HCT116 (cell line): Measurements from ENCODE around the gene LRRD1. TPM values are rescaled to one million over a fixed set of nuclear protein-coding genes. Genes with fewer than 3 reads are reported as not detected.

Source experiments
- ATAC-seq: fragments of 200-7000 bp; cut with Tn5 transposase; 2 replicates; pipeline ENCODE4 v1.9.1; 2020; ENCODE audit warnings: mild to moderate bottlenecking, moderate library complexity
- BruUV-seq: library from RNA; stranded (reverse); fragments of 400-500 nt; replicated peaks from 2 replicates; lab custom pipeline; 2021; lab: Mats Ljungman, UMichigan
- CTCF ChIA-PET: fragments of 300-600 bp; sonication (Branson Sonifier 250); formaldehyde crosslinking; loops from one replicate; lab custom pipeline; 2021; ENCODE audit warnings: antibody characterized with exemption; lab: Charles Lee
- POLR2A ChIA-PET: fragments of 300-600, 350-600 bp; sonication (Branson Sonifier 250); formaldehyde crosslinking; loops from one replicate; lab custom pipeline; 2021; ENCODE audit warnings: antibody characterized with exemption; lab: Charles Lee
- RAD21 ChIA-PET, 2 experiments: fragments of 300-600 bp; sonication (Branson Sonifier 250); formaldehyde crosslinking; loops; one replicate each; lab custom pipeline; 2023; ENCODE audit warnings: low total read pairs in 2 of 2; ENCODE audit not compliant: uncharacterized antibody in 2 of 2, unreplicated experiment in 2 of 2, low non-redundant PET in 1 of 2; lab: Charles Lee
- DNase-seq: peaks from one replicate; pipeline ENCODE4 v3.0.0-alpha.2; 2010; ENCODE audit warnings: low read depth, low spot score
- H2AFZ ChIP-seq: fragments of 200-600 bp; shearing (Covaris generic), sonication (generic); 2 replicates; pipeline ENCODE4 v1.6.1; 2017; ENCODE audit warnings: low read depth, mixed run types, mixed read lengths, antibody characterized with exemption, low read length; ENCODE audit not compliant: poor library complexity, severe bottlenecking
- H3K27ac ChIP-seq: 2 replicates; pipeline ENCODE4 v1.5.1; 2012; ENCODE audit warnings: low read depth, low read length
- H3K27me3 ChIP-seq: fragments of 200-600 bp; sonication (generic); 2 replicates; pipeline ENCODE4 v1.6.1; 2016; ENCODE audit warnings: mixed run types, low read length, mixed read lengths; ENCODE audit not compliant: insufficient read depth
- H3K36me3 ChIP-seq, 2 experiments: fragments of 200-500 bp in 1 of 2; fragments of 200-600 bp in 1 of 2; sonication (Bioruptor generic) in 1 of 2; sonication (generic) in 1 of 2; 2 replicates each; pipeline versions ENCODE4 v1.5.1 to v1.6.1; 2014 to 2016; ENCODE audit warnings: low read length in 2 of 2, inconsistent platforms in 1 of 2, mixed read lengths in 1 of 2, mixed run types in 1 of 2; ENCODE audit not compliant: insufficient read depth in 2 of 2, control insufficient read depth in 1 of 2
- H3K4me1 ChIP-seq, 2 experiments: fragments of 200-600 bp in 1 of 2; sonication (generic) in 1 of 2; 2 replicates each; pipeline versions ENCODE4 v1.5.1 to v1.6.1; 2012 to 2017; ENCODE audit warnings: low read length in 2 of 2, inconsistent platforms in 1 of 2, mild to moderate bottlenecking in 1 of 2, mixed read lengths in 1 of 2, mixed run types in 1 of 2, moderate library complexity in 1 of 2; ENCODE audit not compliant: insufficient read depth in 2 of 2, control insufficient read depth in 1 of 2
- H3K4me2 ChIP-seq: fragments of 200-600 bp; sonication (generic); 2 replicates; pipeline ENCODE4 v1.6.1; 2017; ENCODE audit warnings: mixed run types, low read length, mixed read lengths
- H3K4me3 ChIP-seq, 2 experiments: fragments of 200-600 bp in 1 of 2; sonication (generic) in 1 of 2; replicated peaks in 1 of 2; 2 replicates each; pipeline ENCODE4 v1.5.1; 2011 to 2016; ENCODE audit warnings: low read length in 2 of 2, control low read depth in 1 of 2, low read depth in 1 of 2, mild to moderate bottlenecking in 1 of 2, mixed read lengths in 1 of 2, mixed run types in 1 of 2
- H3K79me2 ChIP-seq: fragments of 200-600 bp; sonication (generic); 2 replicates; pipeline ENCODE4 v1.6.1; 2017; ENCODE audit warnings: mild to moderate bottlenecking, mixed run types, low read length, moderate library complexity, mixed read lengths; ENCODE audit not compliant: insufficient read depth
- H3K9ac ChIP-seq: fragments of 200-600 bp; sonication (generic); 2 replicates; pipeline ENCODE4 v1.6.1; 2016; ENCODE audit warnings: low read length, mixed read lengths
- H3K9me2 ChIP-seq: fragments of 200-600 bp; sonication (generic), shearing (Covaris generic); 2 replicates; pipeline ENCODE4 v1.6.1; 2017; ENCODE audit warnings: mixed run types, mild to moderate bottlenecking, moderate library complexity; ENCODE audit not compliant: insufficient read depth
- H3K9me3 ChIP-seq, 2 experiments: fragments of 200-500 bp in 1 of 2; fragments of 200-600 bp in 1 of 2; sonication (Bioruptor generic) in 1 of 2; sonication (generic) in 1 of 2; 2 replicates each; pipeline ENCODE4 v1.6.1; 2014 to 2017; ENCODE audit warnings: low read length in 2 of 2, mixed read lengths in 2 of 2, inconsistent platforms in 1 of 2, low read depth in 1 of 2, mild to moderate bottlenecking in 1 of 2, mixed run types in 1 of 2, moderate library complexity in 1 of 2; ENCODE audit not compliant: control insufficient read depth in 1 of 2, insufficient read depth in 1 of 2
- H4K20me1 ChIP-seq: fragments of 200-600 bp; sonication (generic), shearing (Covaris generic); 2 replicates; pipeline ENCODE4 v1.6.1; 2017; ENCODE audit warnings: mixed run types, mild to moderate bottlenecking, moderate library complexity; ENCODE audit not compliant: insufficient read depth
- CEBPB ChIP-seq: IDR thresholded peaks from 2 replicates; pipeline ENCODE4 v1.6.1; 2012; ENCODE audit warnings: low read depth
- CTCF ChIP-seq, 3 experiments: fragments of 200-600 bp in 1 of 3; sonication (generic) in 1 of 3; IDR thresholded peaks in 2 of 3; conservative IDR thresholded peaks in 1 of 3; 2 replicates each; pipeline ENCODE4 v1.5.1; 2012 to 2017; ENCODE audit warnings: low read depth in 2 of 3, low read length in 2 of 3, antibody characterized with exemption in 1 of 3, borderline replicate concordance in 1 of 3, control low read depth in 1 of 3, mild to moderate bottlenecking in 1 of 3, mixed read lengths in 1 of 3, mixed run types in 1 of 3, moderate library complexity in 1 of 3; ENCODE audit not compliant: insufficient read depth in 1 of 3
- EGR1 ChIP-seq: IDR thresholded peaks from 2 replicates; pipeline ENCODE4 v1.6.1; 2012; ENCODE audit warnings: low read depth
- ELF1 ChIP-seq: IDR thresholded peaks from 2 replicates; pipeline ENCODE4 v1.6.1; 2012; ENCODE audit warnings: low read depth, borderline replicate concordance
- EZH2phosphoT487 ChIP-seq: fragments of 200-600 bp; IDR thresholded peaks from 2 replicates; pipeline ENCODE4 v1.6.1; 2018; ENCODE audit warnings: antibody characterized with exemption, borderline replicate concordance
- FOSL1 ChIP-seq: IDR thresholded peaks from 2 replicates; pipeline ENCODE4 v1.6.1; 2012; ENCODE audit warnings: low read depth
- JUND ChIP-seq: IDR thresholded peaks from 2 replicates; pipeline ENCODE4 v1.6.1; 2012
- POLR2A ChIP-seq: IDR thresholded peaks from 2 replicates; pipeline ENCODE4 v1.7.0; 2011; ENCODE audit warnings: borderline replicate concordance; ENCODE audit not compliant: insufficient read depth, insufficient read length; ENCODE audit errors: extremely low read depth
- POLR2AphosphoS5 ChIP-seq: IDR thresholded peaks from 2 replicates; pipeline ENCODE4 v1.6.1; 2011; ENCODE audit warnings: mild to moderate bottlenecking, low read depth, low read length, moderate library complexity
- RAD21 ChIP-seq: IDR thresholded peaks from 2 replicates; pipeline ENCODE4 v1.6.1; 2012; ENCODE audit warnings: low read depth, mild to moderate bottlenecking
- SP1 ChIP-seq: IDR thresholded peaks from 2 replicates; pipeline ENCODE4 v1.6.1; 2012; ENCODE audit warnings: low read depth
- SRF ChIP-seq: IDR thresholded peaks from 2 replicates; pipeline ENCODE4 v1.6.1; 2012; ENCODE audit warnings: low read depth
- TCF7L2 ChIP-seq: IDR thresholded peaks from 2 replicates; pipeline ENCODE4 v1.7.0; 2011; ENCODE audit warnings: borderline replicate concordance, inconsistent platforms; ENCODE audit not compliant: insufficient read depth, insufficient read length; ENCODE audit errors: extremely low read depth
- ZFX ChIP-seq: fragments of 450-650 bp; IDR thresholded peaks from 2 replicates; pipeline ENCODE4 v1.6.1; 2017
- ZNF274 ChIP-seq: fragments of 200-500 bp; sonication (Bioruptor generic); IDR thresholded peaks from 2 replicates; pipeline ENCODE4 v1.6.1; 2014; ENCODE audit warnings: mild to moderate bottlenecking, low read depth, low read length, inconsistent platforms
- intact Hi-C: fragments of 100-400 bp; cut with micrococcal nuclease; formaldehyde crosslinking; loops from 2 replicates; pipeline ENCODE4 v1.10.0; 2022
- total RNA-seq: library from RNA; stranded (reverse); gene quantifications from one replicate; pipeline ENCODE4 v1.2.1, GENCODE V29; 2021; ENCODE audit not compliant: unreplicated experiment
- TF ChIP-seq, protein P1 (sequence below): IDR thresholded peaks from 2 replicates; pipeline ENCODE4 v1.6.1; 2012
- TF ChIP-seq, protein P2 (sequence below): IDR thresholded peaks from 2 replicates; pipeline ENCODE4 v1.6.1; 2012; ENCODE audit warnings: low read depth
- TF ChIP-seq, protein P3 (sequence below): IDR thresholded peaks from 2 replicates; pipeline ENCODE4 v1.6.1; 2011; ENCODE audit warnings: mild to moderate bottlenecking, low read length, moderate library complexity; ENCODE audit not compliant: insufficient replicate concordance; ENCODE audit errors: extremely low read depth

The LRRD1 gene
- total RNA-seq, 1 experiment from 2014 or later = not detected

DNA sequence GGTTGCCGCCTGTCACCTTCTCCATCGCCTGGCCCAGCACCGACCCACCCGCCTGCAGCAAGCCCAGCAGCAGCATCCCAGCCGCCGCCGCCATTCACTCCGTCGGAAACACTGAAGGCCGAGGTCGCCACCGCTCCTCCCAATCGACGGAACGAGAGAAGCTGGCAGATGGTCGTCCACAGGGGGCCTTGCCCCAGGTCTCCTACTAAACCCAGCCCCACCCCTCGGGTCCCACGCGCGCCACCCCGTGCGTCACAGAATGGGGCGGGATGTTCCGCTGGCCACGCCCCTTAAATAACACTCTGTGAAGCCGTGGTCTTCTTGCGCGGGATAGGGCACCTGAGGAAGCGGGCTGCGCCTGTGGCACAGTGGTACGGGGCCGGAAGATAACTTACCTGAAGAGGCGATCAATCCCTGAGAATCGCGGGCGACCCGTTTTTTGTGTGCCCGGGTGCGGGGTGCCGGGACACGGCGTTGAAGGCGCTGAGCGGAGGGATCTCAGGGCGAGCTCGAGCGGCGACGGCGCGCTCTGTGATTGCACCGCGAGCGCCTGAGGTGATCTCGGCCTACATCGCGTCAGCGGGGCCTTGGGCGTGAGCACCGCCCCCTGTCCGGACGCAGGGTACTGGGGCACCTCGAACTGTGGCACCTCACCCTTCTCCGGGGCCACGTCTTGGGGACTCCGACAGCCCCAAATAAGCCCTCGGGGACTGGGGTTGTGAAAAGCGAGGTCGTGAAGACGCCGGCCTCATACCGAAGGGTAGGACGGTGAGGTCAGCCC lies 44.5 kb downstream of the LRRD1 start, which contains the start of gene CYP51A1:
Gene CYP51A1 (minus strand): TSS at position 207 of the 781 bp plus-strand sequence. CDS start 113 bp downstream, at position 94.
- Histone ChIP-seq H3K4me1 (peaks cover 5 to 24% of the 10 kb centered on the region in 2 experiments; a peak in 2 of 4 replicates), H2AFZ (peak within 1 kb of the TSS; percentile 92), H3K9me3 (no peaks in the 10 kb centered on the region), H3K9ac (peak within 1 kb of the TSS; percentile 91), H3K27me3 (no peaks in the 10 kb centered on the region), H3K27ac (peak within 1 kb of the TSS; percentile 94), H3K4me3 (peak within 1 kb of the TSS; percentile 84 to 97), H3K36me3 (peaks cover 9 to 11% of the 10 kb centered on the region in 2 experiments; a peak in 3 of 4 replicates), H3K79me2 (peaks cover 48% of the 10 kb centered on the region), H4K20me1 (no peaks in the 10 kb centered on the region; the same call in 1 of the 2 replicates), H3K9me2 (no peaks in the 10 kb centered on the region; the same call in 1 of the 2 replicates), H3K4me2 (peak within 1 kb of the TSS; percentile 94)
- CTCF ChIA-PET = interaction anchor here (1.3 kb wide), 2 partner anchors 10 to 313 kb away, joined by 3 to 4 read pairs; partner anchors contain the start of gene GATAD1
- intact Hi-C loops = no loop called here
- RAD21 ChIA-PET = no interaction called here
- no TSS peak for BruUV-seq
- POLR2A ChIA-PET = interaction anchor here (0.6 to 1.0 kb wide), 3 partner anchors 10 to 185 kb away, joined by 3 to 4 read pairs (median 3); no protein-coding TSS in a partner anchor
- DNase-seq (peak; percentile 90), ATAC-seq (peak; percentile 88)
- TF ChIP-seq JUND (peak; percentile 55), FOSL1 (0 out of 2 replicates have a peak, but pooled peaks have one; percentile 30), SP1 (peak; percentile 94), CTCF (IDR thresholded peaks at IDR 0.05 in 2 of 3, conservative IDR thresholded peaks at IDR 0.05 in 1 of 3; ENCODE audit: borderline replicate concordance in 1 of 3, insufficient read depth in 1 of 3, low read depth in 2 of 3, low read length in 2 of 3) (no peak), RAD21 (no peak), CEBPB (no peak), EZH2phosphoT487 (no peak), POLR2AphosphoS5 (peak; percentile 93), POLR2A (peak; percentile 54), SRF (no peak), EGR1 (peak; percentile 62; the same call in 1 of the 2 replicates), ZNF274 (no peak), TCF7L2 (peak; percentile 69), ELF1 (no peak), ZFX (peak; percentile 48)
- TF ChIP-seq, protein P1, sequence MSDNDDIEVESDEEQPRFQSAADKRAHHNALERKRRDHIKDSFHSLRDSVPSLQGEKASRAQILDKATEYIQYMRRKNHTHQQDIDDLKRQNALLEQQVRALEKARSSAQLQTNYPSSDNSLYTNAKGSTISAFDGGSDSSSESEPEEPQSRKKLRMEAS = peak; percentile 83
- TF ChIP-seq, protein P2, sequence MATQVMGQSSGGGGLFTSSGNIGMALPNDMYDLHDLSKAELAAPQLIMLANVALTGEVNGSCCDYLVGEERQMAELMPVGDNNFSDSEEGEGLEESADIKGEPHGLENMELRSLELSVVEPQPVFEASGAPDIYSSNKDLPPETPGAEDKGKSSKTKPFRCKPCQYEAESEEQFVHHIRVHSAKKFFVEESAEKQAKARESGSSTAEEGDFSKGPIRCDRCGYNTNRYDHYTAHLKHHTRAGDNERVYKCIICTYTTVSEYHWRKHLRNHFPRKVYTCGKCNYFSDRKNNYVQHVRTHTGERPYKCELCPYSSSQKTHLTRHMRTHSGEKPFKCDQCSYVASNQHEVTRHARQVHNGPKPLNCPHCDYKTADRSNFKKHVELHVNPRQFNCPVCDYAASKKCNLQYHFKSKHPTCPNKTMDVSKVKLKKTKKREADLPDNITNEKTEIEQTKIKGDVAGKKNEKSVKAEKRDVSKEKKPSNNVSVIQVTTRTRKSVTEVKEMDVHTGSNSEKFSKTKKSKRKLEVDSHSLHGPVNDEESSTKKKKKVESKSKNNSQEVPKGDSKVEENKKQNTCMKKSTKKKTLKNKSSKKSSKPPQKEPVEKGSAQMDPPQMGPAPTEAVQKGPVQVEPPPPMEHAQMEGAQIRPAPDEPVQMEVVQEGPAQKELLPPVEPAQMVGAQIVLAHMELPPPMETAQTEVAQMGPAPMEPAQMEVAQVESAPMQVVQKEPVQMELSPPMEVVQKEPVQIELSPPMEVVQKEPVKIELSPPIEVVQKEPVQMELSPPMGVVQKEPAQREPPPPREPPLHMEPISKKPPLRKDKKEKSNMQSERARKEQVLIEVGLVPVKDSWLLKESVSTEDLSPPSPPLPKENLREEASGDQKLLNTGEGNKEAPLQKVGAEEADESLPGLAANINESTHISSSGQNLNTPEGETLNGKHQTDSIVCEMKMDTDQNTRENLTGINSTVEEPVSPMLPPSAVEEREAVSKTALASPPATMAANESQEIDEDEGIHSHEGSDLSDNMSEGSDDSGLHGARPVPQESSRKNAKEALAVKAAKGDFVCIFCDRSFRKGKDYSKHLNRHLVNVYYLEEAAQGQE = no peak
- TF ChIP-seq, protein P3, sequence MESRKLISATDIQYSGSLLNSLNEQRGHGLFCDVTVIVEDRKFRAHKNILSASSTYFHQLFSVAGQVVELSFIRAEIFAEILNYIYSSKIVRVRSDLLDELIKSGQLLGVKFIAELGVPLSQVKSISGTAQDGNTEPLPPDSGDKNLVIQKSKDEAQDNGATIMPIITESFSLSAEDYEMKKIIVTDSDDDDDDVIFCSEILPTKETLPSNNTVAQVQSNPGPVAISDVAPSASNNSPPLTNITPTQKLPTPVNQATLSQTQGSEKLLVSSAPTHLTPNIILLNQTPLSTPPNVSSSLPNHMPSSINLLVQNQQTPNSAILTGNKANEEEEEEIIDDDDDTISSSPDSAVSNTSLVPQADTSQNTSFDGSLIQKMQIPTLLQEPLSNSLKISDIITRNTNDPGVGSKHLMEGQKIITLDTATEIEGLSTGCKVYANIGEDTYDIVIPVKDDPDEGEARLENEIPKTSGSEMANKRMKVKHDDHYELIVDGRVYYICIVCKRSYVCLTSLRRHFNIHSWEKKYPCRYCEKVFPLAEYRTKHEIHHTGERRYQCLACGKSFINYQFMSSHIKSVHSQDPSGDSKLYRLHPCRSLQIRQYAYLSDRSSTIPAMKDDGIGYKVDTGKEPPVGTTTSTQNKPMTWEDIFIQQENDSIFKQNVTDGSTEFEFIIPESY = peak; percentile 76
